Osteocyte (in vitro differentiated cells): ENCODE results near the gene SYT8. TPM values are rescaled to one million over a fixed set of nuclear protein-coding genes. Genes with fewer than 3 reads are reported as not detected.

ENCODE experiments used
- DNase-seq: peaks from one replicate; pipeline ENCODE4 v3.0.0; 2021; ENCODE audit warnings: mixed read lengths; ENCODE audit not compliant: unreplicated experiment; ENCODE audit errors: extremely low spot score
- H3K27ac Mint-ChIP-seq: one replicate; pipeline ENCODE4 v1.8.0; 2021; ENCODE audit warnings: mild to moderate bottlenecking, mixed read lengths; ENCODE audit not compliant: unreplicated experiment
- H3K27me3 Mint-ChIP-seq: one replicate; pipeline ENCODE4 v1.8.0; 2021; ENCODE audit warnings: mixed read lengths; ENCODE audit not compliant: unreplicated experiment
- H3K36me3 Mint-ChIP-seq: one replicate; pipeline ENCODE4 v1.8.0; 2021; ENCODE audit warnings: mixed read lengths; ENCODE audit not compliant: unreplicated experiment
- H3K4me1 Mint-ChIP-seq: one replicate; pipeline ENCODE4 v1.8.0; 2021; ENCODE audit warnings: mixed read lengths; ENCODE audit not compliant: unreplicated experiment
- H3K4me3 Mint-ChIP-seq: one replicate; pipeline ENCODE4 v1.8.0; 2021; ENCODE audit warnings: mild to moderate bottlenecking, moderate library complexity, mixed read lengths; ENCODE audit not compliant: unreplicated experiment
- H3K9me3 Mint-ChIP-seq: one replicate; pipeline ENCODE4 v1.8.0; 2021; ENCODE audit warnings: mixed read lengths; ENCODE audit not compliant: unreplicated experiment
- CTCF ChIP-seq: fragments of 200-600 bp; sonication (generic); IDR thresholded peaks from 2 replicates; pipeline ENCODE4 v1.5.0; 2021; ENCODE audit warnings: antibody characterized with exemption, mild to moderate bottlenecking, moderate library complexity
- total RNA-seq: library from RNA; stranded (reverse); gene quantifications from 2 replicates; pipeline ENCODE4 v1.2.1, GENCODE V29; 2021

SYT8 gene
- total RNA-seq, 1 donor from 2014 or later = 6.2 TPM

- H3K27ac Mint-ChIP-seq = peak overlapping the region; percentile 67
- no peak for DNase-seq
- no peaks in the 10 kb centered on the region for H3K27me3 Mint-ChIP-seq
- no peaks in the 10 kb centered on the region for H3K9me3 Mint-ChIP-seq
- no peak overlapping the region for H3K4me3 Mint-ChIP-seq
- TF ChIP-seq CTCF = no peak
- peaks cover 73% of the 10 kb centered on the region for H3K4me1 Mint-ChIP-seq
- no peaks in the 10 kb centered on the region for H3K36me3 Mint-ChIP-seq
Measured at GRCh38 chr11:1830004-1830321, 4.8 kb upstream of the SYT8 start.

GRCh38 chr11:1830322-1831223, 4.2 kb upstream of the SYT8 start:
- peaks cover 74% of the 10 kb centered on the region for H3K4me1 Mint-ChIP-seq
- DNase-seq = no peak

GRCh38 chr11:1831338-1832210, 3.2 kb upstream of the SYT8 start:
- no peak for TF ChIP-seq CTCF
- H3K36me3 Mint-ChIP-seq = no peaks in the 10 kb centered on the region
- no peak overlapping the region for H3K4me3 Mint-ChIP-seq
- H3K9me3 Mint-ChIP-seq = no peaks in the 10 kb centered on the region
- no peaks in the 10 kb centered on the region for H3K27me3 Mint-ChIP-seq
- H3K27ac Mint-ChIP-seq = peak overlapping the region; percentile 80
- H3K4me1 Mint-ChIP-seq = peaks cover 68% of the 10 kb centered on the region
- no peak for DNase-seq

More at GRCh38 chr11:1830322-1831223, 4.2 kb upstream of the SYT8 start:
- no peak for TF ChIP-seq CTCF
- no peaks in the 10 kb centered on the region for H3K36me3 Mint-ChIP-seq
- peak overlapping the region; percentile 67 for H3K27ac Mint-ChIP-seq
- H3K9me3 Mint-ChIP-seq = no peaks in the 10 kb centered on the region
- no peaks in the 10 kb centered on the region for H3K27me3 Mint-ChIP-seq
- no peak overlapping the region for H3K4me3 Mint-ChIP-seq

GRCh38 chr11:1832211-1832919, 2.4 kb upstream of the SYT8 start:
- no peak for DNase-seq
- H3K36me3 Mint-ChIP-seq = no peaks in the 10 kb centered on the region
- no peaks in the 10 kb centered on the region for H3K9me3 Mint-ChIP-seq
- no peak overlapping the region for H3K4me3 Mint-ChIP-seq
- H3K27ac Mint-ChIP-seq = peak overlapping the region; percentile 80
- peaks cover 60% of the 10 kb centered on the region for H3K4me1 Mint-ChIP-seq
- TF ChIP-seq CTCF = peak; percentile 100
- no peaks in the 10 kb centered on the region for H3K27me3 Mint-ChIP-seq
